Transverse colon (tissue), 4 donors: Measurements from ENCODE around the gene TRH.

Experiments used
- CTCF ChIP-seq, 5 experiments: fragments of 200-600 bp in 3 of 5; fragments of 450-650 bp in 2 of 5; sonication (generic) in 3 of 5; IDR thresholded peaks; 1 replicate in 2 of 5; 2 replicates in 3 of 5; pipeline ENCODE4 v1.5.1; 2016 to 2017; ENCODE audit warnings: antibody characterized with exemption in 5 of 5, inconsistent platforms in 3 of 5, mild to moderate bottlenecking in 2 of 5, moderate library complexity in 1 of 5
- POLR2AphosphoS5 ChIP-seq, 3 donors: sonication (generic); formaldehyde crosslinking; IDR thresholded peaks; one replicate each; pipeline ENCODE4 v1.6.1; 2016; ENCODE audit warnings: antibody characterized with exemption in 3 of 3

GRCh38 chr3:129940086-129940485 is 34.4 kb upstream of the TRH start:
- TF ChIP-seq POLR2AphosphoS5 (IDR thresholded peaks at IDR 0.05) (no peak), CTCF (IDR thresholded peaks at IDR 0.05) (no peak)
